ENCODE data around the gene GABPA.
A peak's percentile ranks its signal among the peaks of the same experiment; 100 is the strongest.
"Not testable (repeated sequence)": the region's sequence is repeated elsewhere in the genome, so short reads cannot be mapped to it uniquely, and the experiment has no call there.

Gene GABPA

GRCh38 chr21:25734904-25735645 lies at the start of gene GABPA, which contains the start of gene ATP5PF:
Gene GABPA (plus strand): TSS chr21:25734972. CDS start chr21:25741599, 6,627 bp downstream.
Gene ATP5PF (minus strand): TSS chr21:25734904. CDS start chr21:25729794, 5,110 bp downstream.
- peak; percentile 97 for DNase-seq

- no peak for DNase-seq
Observed at GRCh38 chr21:25687787-25688186, 47.0 kb upstream of the GABPA start.

GRCh38 chr21:25688275-25689155 lies 46.3 kb upstream of the GABPA start:
- DNase-seq: no peak

GRCh38 chr21:25689226-25689625 lies 45.5 kb upstream of the GABPA start:
- no peak for DNase-seq

GRCh38 chr21:25691976-25692375 lies 42.8 kb upstream of the GABPA start:
- DNase-seq: no peak

GRCh38 chr21:25695461-25695860 lies 39.3 kb upstream of the GABPA start:
- not testable (repeated sequence) for DNase-seq

GRCh38 chr21:25700741-25701140 lies 34.0 kb upstream of the GABPA start:
- no peak for DNase-seq

- DNase-seq: no peak
Observed at GRCh38 chr21:25701529-25701928, 33.2 kb upstream of the GABPA start.

GRCh38 chr21:25708467-25709065 lies 26.2 kb upstream of the GABPA start:
- peak; percentile 7 for DNase-seq

GRCh38 chr21:25709684-25710265 lies 25.0 kb upstream of the GABPA start:
- no peak for DNase-seq

- DNase-seq: no peak
Observed at GRCh38 chr21:25710550-25710949, 24.2 kb upstream of the GABPA start.

- DNase-seq: not testable (repeated sequence)
Observed at GRCh38 chr21:25714066-25714465, 20.7 kb upstream of the GABPA start.

- DNase-seq: no peak
Observed at GRCh38 chr21:25717491-25718147, 17.2 kb upstream of the GABPA start.

- DNase-seq: no peak
Observed at GRCh38 chr21:25721987-25722386, 12.8 kb upstream of the GABPA start.

- no peak for DNase-seq
Observed at GRCh38 chr21:25722631-25723030, 12.1 kb upstream of the GABPA start.

- DNase-seq: no peak
Observed at GRCh38 chr21:25732091-25732760, 2.5 kb upstream of the GABPA start.

GRCh38 chr21:25733859-25734653 lies 716 bp upstream of the GABPA start:
- DNase-seq: peak; percentile 44

- no peak for DNase-seq
Observed at GRCh38 chr21:25734654-25734903, 193 bp upstream of the GABPA start.

GRCh38 chr21:25735646-25736597 lies 1.1 kb downstream of the GABPA start:
- DNase-seq: peak; percentile 81

- DNase-seq: no peak
Observed at GRCh38 chr21:25737421-25737820, 2.6 kb downstream of the GABPA start.

Data from stimulated activated naive CD4-positive, alpha-beta T cell treated with Interleukin-2 at 50 U/mL for 16 hours (primary cell).